NCI-H2196 (cell line): ENCODE data around the gene HLA-DRB1.
"Not testable (repeated sequence)": the region's sequence is repeated elsewhere in the genome, so short reads cannot be mapped to it uniquely, and the experiment has no call there.

Source experiments
- DNase-seq: peaks from one replicate; lab custom pipeline; 2025; ENCODE audit not compliant: unreplicated experiment; lab: John Stamatoyannopoulos, UW

Gene HLA-DRB1

GRCh38 chr6:32589596-32590449 lies at the start of gene HLA-DRB1:
TSS of gene HLA-DRB1 (minus strand) at chr6:32589848. CDS start at chr6:32589742, 106 bp downstream.
- no peak for DNase-seq

DNA sequence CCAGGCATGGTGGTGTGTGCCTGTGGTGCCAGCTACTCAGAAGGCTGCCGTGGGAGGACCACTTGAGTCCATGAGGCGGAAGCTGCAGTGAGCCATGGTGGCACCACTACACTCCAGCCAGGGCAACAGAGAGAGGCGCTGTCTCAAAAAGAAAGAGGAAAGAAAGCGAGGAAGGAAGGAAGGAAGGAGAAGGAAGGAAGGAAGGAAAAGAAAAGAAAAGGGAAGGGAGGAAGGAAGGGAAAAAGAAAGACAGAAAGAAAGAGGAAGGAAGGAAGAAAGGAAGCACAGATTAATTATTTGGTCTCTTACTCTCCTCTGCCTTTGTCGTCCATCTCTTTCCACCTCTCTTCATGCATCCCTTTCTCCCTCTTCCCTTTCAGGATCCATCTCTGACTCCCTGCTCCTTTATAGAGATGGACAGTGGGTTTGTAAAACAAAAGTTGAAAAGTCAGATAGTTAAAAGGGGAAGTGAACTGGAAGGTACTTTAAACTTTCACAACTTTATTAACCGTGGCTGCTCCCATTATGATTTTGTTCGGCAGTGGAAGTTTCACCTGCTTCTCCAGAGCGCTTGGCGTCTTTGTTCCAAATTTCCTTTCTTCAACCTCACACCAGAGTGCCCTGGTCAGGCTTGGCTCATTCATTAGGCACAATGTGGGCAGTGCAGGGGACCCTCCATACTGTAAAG lies 49.0 kb upstream of the HLA-DRB1 start:
- DNase-seq = no peak

DNA sequence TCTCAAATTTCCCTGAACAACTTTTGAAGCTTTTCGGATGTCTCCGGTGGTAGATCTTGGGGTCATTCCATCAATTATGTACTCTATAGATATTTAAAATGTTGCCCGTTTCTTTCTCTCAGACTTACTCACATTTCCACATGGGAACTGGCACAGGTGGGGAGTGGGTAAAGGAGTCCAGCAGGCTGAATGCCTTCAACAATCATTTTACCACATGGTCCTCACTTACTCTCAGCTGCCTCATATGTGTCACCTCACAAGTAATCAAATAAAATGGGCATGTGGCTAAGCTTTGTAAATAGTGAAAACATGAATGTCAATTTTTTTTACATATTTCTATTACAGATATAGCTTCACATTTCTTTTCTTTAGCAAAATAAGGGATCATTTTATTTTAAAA lies 48.2 kb upstream of the HLA-DRB1 start:
- no peak for DNase-seq

- no peak for DNase-seq
These were observed 47.7 kb upstream of the HLA-DRB1 start, which contains the start of gene HLA-DQA1 for GRCh38 chr6:32637219-32637880. TSS of gene HLA-DQA1 (plus strand) at chr6:32637406. CDS start at chr6:32637459, 53 bp downstream.

GRCh38 chr6:32635526-32636123 lies 46.0 kb upstream of the HLA-DRB1 start:
- DNase-seq = no peak

DNA sequence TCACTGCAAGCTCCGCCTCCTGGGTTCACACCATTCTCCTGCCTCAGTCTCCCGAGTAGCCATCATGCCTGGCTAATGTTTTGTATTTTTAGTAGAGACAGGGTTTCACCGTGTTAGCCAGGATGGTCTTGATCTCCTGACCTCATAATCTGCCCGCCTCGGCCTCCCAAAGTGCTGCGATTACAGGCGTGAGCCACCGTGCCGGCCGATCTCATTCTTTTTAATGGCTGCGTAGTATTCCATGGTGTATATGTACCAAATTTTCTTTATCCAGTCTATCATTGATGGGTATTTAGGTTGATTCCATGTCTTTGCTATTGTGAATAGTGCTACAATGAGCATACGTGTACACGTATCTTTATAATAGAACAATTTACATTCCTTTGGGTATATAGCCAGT lies 40.1 kb upstream of the HLA-DRB1 start:
- not testable (repeated sequence) for DNase-seq

DNA sequence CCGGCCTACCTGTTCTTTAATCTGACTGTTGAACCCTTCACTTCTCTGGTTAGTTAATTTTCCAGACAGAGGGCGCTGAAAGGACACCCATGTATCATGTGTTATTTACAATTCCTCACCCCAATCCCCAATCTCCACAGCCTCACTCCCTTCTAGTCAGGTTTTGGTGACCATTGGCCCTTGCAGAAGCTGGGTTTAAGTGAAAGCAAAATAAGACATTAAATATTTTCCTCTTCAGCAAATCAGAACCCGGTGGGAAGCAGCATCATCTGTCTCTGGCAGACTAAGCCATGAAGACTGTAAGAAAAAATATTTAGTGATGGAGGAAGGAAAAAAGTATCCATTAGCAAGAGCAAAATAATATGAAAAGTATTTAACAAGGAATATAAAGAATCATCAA lies 38.2 kb upstream of the HLA-DRB1 start:
- no peak for DNase-seq

- DNase-seq = no peak
These were observed 37.6 kb upstream of the HLA-DRB1 start for GRCh38 chr6:32627249-32627648.

GRCh38 chr6:32625137-32625536 lies 35.5 kb upstream of the HLA-DRB1 start:
- DNase-seq = no peak

DNA sequence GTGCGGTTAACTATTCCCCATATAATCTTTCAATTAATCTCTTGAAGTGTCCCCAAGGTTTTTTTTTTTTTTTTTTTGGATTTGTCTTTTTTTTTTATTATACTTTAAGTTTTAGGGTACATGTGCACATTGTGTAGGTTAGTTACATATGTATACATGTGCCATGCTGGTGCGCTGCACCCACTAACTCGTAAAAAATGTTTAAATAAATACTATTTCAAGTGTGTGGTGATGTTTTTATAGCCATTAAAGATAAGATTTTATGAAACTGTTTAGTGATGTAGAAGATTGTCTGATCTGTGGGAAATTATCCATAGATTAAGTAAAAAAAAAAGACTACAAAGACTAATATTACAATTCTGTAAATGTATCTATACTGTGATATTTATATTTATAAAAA lies 34.9 kb upstream of the HLA-DRB1 start:
- no peak for DNase-seq

GRCh38 chr6:32623693-32624092 lies 34.0 kb upstream of the HLA-DRB1 start:
- DNase-seq = no peak

GRCh38 chr6:32622545-32623401 lies 33.1 kb upstream of the HLA-DRB1 start:
- DNase-seq = no peak

DNA sequence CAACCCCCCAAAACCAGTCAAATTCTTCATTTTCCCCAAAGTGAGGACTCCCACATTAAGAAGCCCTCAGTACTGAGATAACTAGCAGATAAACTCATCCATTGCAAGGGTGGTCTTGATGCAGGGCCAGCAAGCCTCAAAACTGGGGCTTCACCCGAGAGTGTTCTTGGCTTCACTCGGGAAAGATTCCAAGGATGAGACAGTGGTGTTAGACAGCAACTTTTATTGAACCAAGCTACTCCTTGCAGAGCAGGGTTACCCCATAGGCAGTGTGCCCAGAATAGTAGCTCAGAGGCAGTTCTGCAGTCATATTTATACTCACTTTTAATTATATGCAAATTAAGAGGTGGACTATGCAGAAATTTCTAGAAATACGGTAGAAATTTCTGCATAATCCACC lies 31.7 kb upstream of the HLA-DRB1 start:
- DNase-seq = no peak

- no peak for DNase-seq
These were observed 28.1 kb upstream of the HLA-DRB1 start for GRCh38 chr6:32617751-32618150.

- no peak for DNase-seq
These were observed 26.4 kb upstream of the HLA-DRB1 start for GRCh38 chr6:32615885-32616532.

DNA sequence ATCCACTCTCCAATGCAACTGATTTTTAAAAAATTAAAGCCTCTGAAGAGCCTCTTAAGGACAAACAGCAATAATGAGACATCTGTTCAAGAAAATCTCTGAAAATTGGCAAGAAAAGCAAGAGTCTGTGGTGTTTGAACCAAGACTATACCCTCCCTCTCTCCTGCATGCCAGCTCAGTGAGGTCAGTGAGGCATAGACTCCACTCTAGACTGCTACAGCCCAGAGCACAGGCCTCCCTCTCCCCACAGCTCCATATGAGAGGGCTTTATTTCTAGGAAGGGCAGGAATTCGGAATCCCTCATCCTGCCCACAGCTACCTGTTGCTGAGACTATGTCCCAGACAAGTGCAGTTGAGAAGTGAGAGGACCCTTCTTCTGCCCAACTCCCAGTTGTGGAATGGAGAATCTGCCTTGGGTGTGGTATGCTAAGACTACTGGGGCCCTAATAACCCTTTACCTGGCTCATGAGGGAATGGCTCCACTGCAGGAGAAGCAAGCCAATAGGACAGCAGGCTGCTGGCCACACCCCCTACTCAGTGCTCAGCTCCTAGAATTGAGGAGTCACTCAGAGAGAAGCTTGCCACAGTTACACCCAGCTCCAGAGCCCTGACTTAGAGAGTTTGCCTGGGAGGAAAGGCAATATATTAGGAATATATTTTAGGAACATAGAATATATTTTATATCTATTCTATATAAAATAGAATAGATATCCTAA lies 24.9 kb upstream of the HLA-DRB1 start:
- no peak for DNase-seq

GRCh38 chr6:32613475-32613874 lies 23.8 kb upstream of the HLA-DRB1 start:
- DNase-seq = no peak

DNA sequence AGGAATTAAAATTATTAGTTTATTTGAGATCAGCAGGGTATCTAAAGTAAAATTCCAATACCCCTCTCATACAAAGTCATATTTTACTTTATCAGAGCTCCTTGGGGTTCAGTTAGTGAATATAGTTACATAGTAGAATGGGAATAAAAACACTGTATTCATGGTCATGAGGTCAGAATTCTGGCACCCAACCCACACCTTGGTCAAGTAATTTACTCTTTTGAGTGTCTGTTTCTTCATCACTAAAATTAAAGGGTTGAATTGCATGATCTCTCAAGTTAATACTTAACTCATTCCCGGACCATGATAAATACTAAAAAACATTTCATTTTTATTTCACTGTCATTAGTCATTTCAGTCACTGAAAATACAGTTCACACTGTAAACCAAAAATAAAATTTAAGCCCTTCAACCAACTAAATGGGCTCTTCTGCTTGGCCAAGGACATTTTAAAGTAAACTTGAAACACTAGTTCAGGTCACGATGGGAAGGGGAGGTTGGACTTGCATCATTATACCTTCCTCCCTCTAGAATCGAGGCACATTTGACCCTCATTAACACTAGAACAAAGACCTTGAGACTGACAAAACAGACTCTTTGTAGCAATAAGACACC lies 21.1 kb upstream of the HLA-DRB1 start:
- no peak for DNase-seq
